GM23338 (cell line): ENCODE measurements around the gene FAM168A. TPM values are rescaled to one million over a fixed set of nuclear protein-coding genes. Genes with fewer than 3 reads are reported as not detected.

Source experiments
- ATAC-seq: fragments of 200-7000 bp; cut with Tn5 transposase; 3 replicates; pipeline ENCODE4 v1.9.1; 2020
- DNase-seq: peaks from one replicate; pipeline ENCODE4 v3.0.0-alpha.2; 2015; ENCODE audit warnings: low spot score
- H2AFZ ChIP-seq: fragments of 200-600 bp; sonication (generic); 2 replicates; pipeline ENCODE4 v1.8.0; 2016; ENCODE audit warnings: antibody characterized with exemption, mild to moderate bottlenecking, moderate library complexity
- H3F3A ChIP-seq: fragments of 200-600 bp; sonication (generic); replicated peaks from 2 replicates; pipeline ENCODE4 v1.8.0; 2017; ENCODE audit warnings: antibody characterized with exemption, mixed run types, low read depth
- H3K27ac ChIP-seq: fragments of 200-600 bp; sonication (generic); 2 replicates; pipeline ENCODE4 v1.6.1; 2016; ENCODE audit warnings: low read depth
- H3K27me3 ChIP-seq: fragments of 200-600 bp; sonication (generic); 2 replicates; pipeline ENCODE4 v1.8.0; 2016; ENCODE audit warnings: mild to moderate bottlenecking, mixed run types, moderate library complexity; ENCODE audit not compliant: insufficient read depth
- H3K36me3 ChIP-seq: fragments of 200-600 bp; sonication (generic); 2 replicates; pipeline ENCODE4 v1.8.0; 2016; ENCODE audit warnings: mild to moderate bottlenecking; ENCODE audit not compliant: insufficient read depth
- H3K4me1 ChIP-seq: fragments of 200-600 bp; sonication (generic); 2 replicates; pipeline ENCODE4 v1.8.0; 2016; ENCODE audit warnings: mild to moderate bottlenecking, moderate library complexity; ENCODE audit not compliant: insufficient read depth
- H3K4me2 ChIP-seq: fragments of 200-600 bp; sonication (generic); 2 replicates; pipeline ENCODE4 v1.7.1; 2017; ENCODE audit warnings: mixed run types
- H3K4me3 ChIP-seq: fragments of 200-600 bp; sonication (generic); 2 replicates; pipeline ENCODE4 v1.6.1; 2016; ENCODE audit warnings: mixed run types
- H3K79me2 ChIP-seq: fragments of 200-600 bp; sonication (generic); replicated peaks from 2 replicates; pipeline ENCODE4 v1.8.0; 2017; ENCODE audit warnings: mild to moderate bottlenecking; ENCODE audit not compliant: insufficient read depth
- H3K9me2 ChIP-seq: fragments of 200-600 bp; sonication (generic); 2 replicates; pipeline ENCODE4 v1.8.0; 2017; ENCODE audit not compliant: insufficient read depth
- H4K20me1 ChIP-seq: fragments of 200-600 bp; sonication (generic); replicated peaks from 2 replicates; pipeline ENCODE4 v1.8.0; 2017; ENCODE audit warnings: mild to moderate bottlenecking; ENCODE audit not compliant: insufficient read depth
- H3K27ac Mint-ChIP-seq: 2 replicates; pipeline ENCODE4 v1.8.0; 2020; ENCODE audit warnings: inconsistent platforms, mild to moderate bottlenecking, moderate library complexity, mixed read lengths
- H3K27me3 Mint-ChIP-seq: 3 replicates; pipeline ENCODE4 v1.8.0; 2022; ENCODE audit warnings: low read depth, mild to moderate bottlenecking, moderate library complexity, mixed read lengths, inconsistent platforms; ENCODE audit not compliant: insufficient read depth, poor library complexity
- H3K36me3 Mint-ChIP-seq: 3 replicates; pipeline ENCODE4 v1.8.0; 2021; ENCODE audit warnings: low read depth, mild to moderate bottlenecking, inconsistent platforms, moderate library complexity, mixed read lengths
- H3K4me1 Mint-ChIP-seq: 3 replicates; pipeline ENCODE4 v1.8.0; 2020; ENCODE audit warnings: mild to moderate bottlenecking, inconsistent platforms, mixed read lengths
- H3K4me3 Mint-ChIP-seq: 3 replicates; pipeline ENCODE4 v1.8.0; 2021; ENCODE audit warnings: moderate library complexity, mild to moderate bottlenecking, inconsistent platforms, mixed read lengths
- H3K9me3 Mint-ChIP-seq: 3 replicates; pipeline ENCODE4 v1.8.0; 2020; ENCODE audit warnings: moderate library complexity, mild to moderate bottlenecking, inconsistent platforms, mixed read lengths
- CREB1 ChIP-seq: fragments of 250-450 bp; sonication (Bioruptor Pico); IDR thresholded peaks from 2 replicates; pipeline ENCODE4 v1.5.0; 2020; ENCODE audit warnings: low read depth, mild to moderate bottlenecking, moderate library complexity
- CTCF ChIP-seq, 2 experiments: fragments of 200-600 bp in 1 of 2; sonication (generic) in 1 of 2; conservative IDR thresholded peaks; 2 replicates each; pipeline versions ENCODE4 v1.5.1 to v1.6.1; 2016 to 2017; ENCODE audit warnings: antibody characterized with exemption in 2 of 2, low read depth in 2 of 2, mild to moderate bottlenecking in 2 of 2, moderate library complexity in 1 of 2
- ETS1 ChIP-seq: IDR thresholded peaks from 2 replicates; pipeline ENCODE4 v1.6.1; 2016; ENCODE audit warnings: antibody characterized with exemption
- EZH2 ChIP-seq: fragments of 200-600 bp; sonication (generic); IDR thresholded peaks from one replicate; pipeline ENCODE4 v1.8.0; 2017; ENCODE audit warnings: antibody characterized with exemption, mild to moderate bottlenecking, low read depth; ENCODE audit not compliant: unreplicated experiment
- EZH2phosphoT487 ChIP-seq: fragments of 200-600 bp; sonication (generic); IDR thresholded peaks from one replicate; pipeline ENCODE4 v1.8.1; 2018; ENCODE audit warnings: antibody characterized with exemption; ENCODE audit not compliant: unreplicated experiment
- JUNB ChIP-seq: IDR thresholded peaks from one replicate; pipeline ENCODE4 v1.6.1; 2016; ENCODE audit warnings: antibody characterized with exemption; ENCODE audit not compliant: unreplicated experiment
- NANOG ChIP-seq: IDR thresholded peaks from 2 replicates; pipeline ENCODE4 v1.6.1; 2016; ENCODE audit warnings: antibody characterized with exemption, borderline replicate concordance
- POLR2AphosphoS5 ChIP-seq: IDR thresholded peaks from 2 replicates; pipeline ENCODE4 v1.6.1; 2016; ENCODE audit warnings: antibody characterized with exemption, low read depth
- REST ChIP-seq: IDR thresholded peaks from one replicate; pipeline ENCODE4 v1.6.1; 2018; ENCODE audit warnings: antibody characterized with exemption; ENCODE audit not compliant: unreplicated experiment
- STAT1 ChIP-seq: IDR thresholded peaks from one replicate; pipeline ENCODE4 v1.6.1; 2016; ENCODE audit warnings: antibody characterized with exemption; ENCODE audit not compliant: unreplicated experiment
- ZNF114 ChIP-seq: fragments of 250-450 bp; sonication (Bioruptor Pico); IDR thresholded peaks from 2 replicates; pipeline ENCODE4 v1.5.0; 2020; ENCODE audit warnings: mild to moderate bottlenecking, moderate library complexity
- ZNF331 ChIP-seq: fragments of 250-450 bp; sonication (Bioruptor Pico); IDR thresholded peaks from 2 replicates; pipeline ENCODE4 v1.5.0; 2020; ENCODE audit warnings: low read depth, mild to moderate bottlenecking, moderate library complexity
- polyA plus RNA-seq: library from polyadenylated mRNA; unstranded; fragments of >200 nt; fragmentation: Nextera tagmentation; extraction: Ambion mirVana; gene quantifications from 2 replicates; pipeline ENCODE4 v1.2.1, GENCODE V29; 2016
- total RNA-seq: library from RNA; depleted of rRNA; stranded (reverse); fragments of >200 nt; shearing (Covaris generic); gene quantifications from 2 replicates; pipeline ENCODE4 v1.2.3, GENCODE V29; 2014

The FAM168A gene
- total and polyA plus RNA-seq, 2 experiments from 2014 or later = 8.0 to 20.3 TPM

- H3K4me1 Mint-ChIP-seq = peaks cover 4% of the 10 kb centered on the region
These were observed 200.9 kb downstream of the FAM168A start for GRCh38 chr11:73396985-73397384.

GRCh38 chr11:73396251-73396930, 201.5 kb downstream of the FAM168A start:
- Mint-ChIP-seq H3K27ac (no peak overlapping the region), H3K27me3 (peaks cover 9% of the 10 kb centered on the region), H3K4me3 (no peak overlapping the region), H3K4me1 (peaks cover 4% of the 10 kb centered on the region), H3K9me3 (no peaks in the 10 kb centered on the region; the same call in 2 of the 3 replicates), H3K36me3 (no peaks in the 10 kb centered on the region)
- ATAC-seq (no peak), DNase-seq (no peak)
- Histone ChIP-seq H3K4me3 (no peak overlapping the region), H3K9me2 (no peaks in the 10 kb centered on the region), H3K4me1 (no peaks in the 10 kb centered on the region), H3K36me3 (no peaks in the 10 kb centered on the region), H3K27ac (no peak overlapping the region), H4K20me1 (no peaks in the 10 kb centered on the region), H3K27me3 (no peaks in the 10 kb centered on the region), H3F3A (no peaks in the 10 kb centered on the region), H2AFZ (no peak overlapping the region), H3K4me2 (no peak overlapping the region), H3K79me2 (no peaks in the 10 kb centered on the region)
- TF ChIP-seq REST (no peak), POLR2AphosphoS5 (no peak), NANOG (no peak), ZNF331 (CRISPR knock-in tag) (no peak), JUNB (no peak), STAT1 (no peak), EZH2phosphoT487 (no peak), EZH2 (no peak), ZNF114 (CRISPR knock-in tag) (no peak), ETS1 (no peak)

More at GRCh38 chr11:73396985-73397384, 200.9 kb downstream of the FAM168A start:
- Histone ChIP-seq H3F3A (no peaks in the 10 kb centered on the region), H3K79me2 (no peaks in the 10 kb centered on the region), H3K4me2 (no peak overlapping the region), H3K27me3 (no peaks in the 10 kb centered on the region), H3K4me3 (no peak overlapping the region), H3K27ac (no peak overlapping the region), H3K9me2 (no peaks in the 10 kb centered on the region), H2AFZ (no peak overlapping the region), H3K36me3 (no peaks in the 10 kb centered on the region), H3K4me1 (no peaks in the 10 kb centered on the region), H4K20me1 (no peaks in the 10 kb centered on the region)
- Mint-ChIP-seq H3K36me3 (no peaks in the 10 kb centered on the region), H3K27me3 (peaks cover 9% of the 10 kb centered on the region), H3K9me3 (no peaks in the 10 kb centered on the region; the same call in 2 of the 3 replicates), H3K27ac (no peak overlapping the region), H3K4me3 (no peak overlapping the region)
- ATAC-seq (no peak), DNase-seq (no peak)
- TF ChIP-seq CTCF (conservative IDR thresholded peaks at IDR 0.05; ENCODE audit: low read depth in 2 of 2) (no peak), CREB1 (CRISPR knock-in tag) (no peak), EZH2phosphoT487 (no peak), NANOG (no peak), ETS1 (no peak)
